ENCODE data around the gene HCN2.

Gene HCN2

GRCh38 chr19:641702-642101, 52.0 kb downstream of the HCN2 start:
- DNase-seq (ENCODE audit: low spot score) = no peak

GRCh38 chr19:642767-643727, 53.4 kb downstream of the HCN2 start:
- DNase-seq (ENCODE audit: low spot score) = no peak

- DNase-seq (ENCODE audit: low spot score) = no peak
Observed at GRCh38 chr19:643736-644135, 54.1 kb downstream of the HCN2 start.

- no peak for DNase-seq (ENCODE audit: low spot score)
Observed at GRCh38 chr19:644363-644762, 54.7 kb downstream of the HCN2 start.

- no peak for DNase-seq (ENCODE audit: low spot score)
Observed at GRCh38 chr19:644789-645188, 55.1 kb downstream of the HCN2 start.

GRCh38 chr19:645912-646778, 56.5 kb downstream of the HCN2 start:
- DNase-seq (ENCODE audit: low spot score) = no peak

GRCh38 chr19:646779-647565, 57.3 kb downstream of the HCN2 start:
- DNase-seq (ENCODE audit: low spot score) = no peak

GRCh38 chr19:647566-648284, 58.0 kb downstream of the HCN2 start:
- DNase-seq (ENCODE audit: low spot score) = no peak

GRCh38 chr19:648305-648704, 58.6 kb downstream of the HCN2 start:
- no peak for DNase-seq (ENCODE audit: low spot score)

- no peak for DNase-seq (ENCODE audit: low spot score)
Observed at GRCh38 chr19:648904-649801, 59.5 kb downstream of the HCN2 start.

- DNase-seq (ENCODE audit: low spot score) = no peak
Observed at GRCh38 chr19:650121-650520, 60.4 kb downstream of the HCN2 start.

GRCh38 chr19:651114-651818, 61.6 kb downstream of the HCN2 start:
- DNase-seq (ENCODE audit: low spot score) = no peak

- DNase-seq (ENCODE audit: low spot score) = no peak
Observed at GRCh38 chr19:651991-652390, 62.3 kb downstream of the HCN2 start.

GRCh38 chr19:652467-653389, 63.0 kb downstream of the HCN2 start:
- DNase-seq (ENCODE audit: low spot score) = no peak

- no peak for DNase-seq (ENCODE audit: low spot score)
Observed at GRCh38 chr19:653425-653824, 63.7 kb downstream of the HCN2 start.

GRCh38 chr19:655691-656090, 66.0 kb downstream of the HCN2 start:
- DNase-seq (ENCODE audit: low spot score) = no peak

GRCh38 chr19:656751-657559, 67.3 kb downstream of the HCN2 start:
- no peak for DNase-seq (ENCODE audit: low spot score)

GRCh38 chr19:657611-658010, 67.9 kb downstream of the HCN2 start:
- no peak for DNase-seq (ENCODE audit: low spot score)

Data from hematopoietic multipotent progenitor cell treated with erythropoietin and hydrocortisone succinate and interleukin-3 and kit ligand, for 17 days (in vitro differentiated cells).